Heart right ventricle (tissue), 16 donors: ENCODE results near the gene NFIB. TPM values are rescaled to one million over a fixed set of nuclear protein-coding genes. Genes with fewer than 3 reads are reported as not detected.

Experiments
- ATAC-seq, 8 donors: fragments of 200-7000 bp; cut with Tn5 transposase; one replicate each; pipeline ENCODE4 v1.9.1; 2020; ENCODE audit warnings: mild to moderate bottlenecking in 8 of 8, moderate library complexity in 8 of 8, moderate number of reproducible peaks in 1 of 8
- DNase-seq, 2 donors: peaks; one replicate each; pipeline ENCODE4 v3.0.0-alpha.2; 2020
- H3K27ac ChIP-seq, 10 donors: fragments of 200-600 bp; sonication (generic) in 2 of 10; one replicate each; pipeline versions ENCODE4 v1.5.0 to v1.8.0; 2020 to 2022; ENCODE audit warnings: mild to moderate bottlenecking in 3 of 10
- H3K27me3 ChIP-seq, 7 donors: fragments of 200-600 bp; one replicate each; pipeline ENCODE4 v1.8.0; 2021 to 2022; ENCODE audit warnings: mild to moderate bottlenecking in 2 of 7
- H3K36me3 ChIP-seq, 9 donors: fragments of 200-600 bp; sonication (generic) in 1 of 9; one replicate each; pipeline versions ENCODE4 v1.5.0 to v1.8.0; 2020 to 2022; ENCODE audit warnings: mild to moderate bottlenecking in 2 of 9
- H3K4me1 ChIP-seq, 9 donors: fragments of 200-600 bp; sonication (generic) in 1 of 9; one replicate each; pipeline versions ENCODE4 v1.5.0 to v1.8.0; 2020 to 2022; ENCODE audit warnings: mild to moderate bottlenecking in 4 of 9
- H3K4me3 ChIP-seq, 10 donors: fragments of 200-600 bp; sonication (generic) in 2 of 10; one replicate each; pipeline versions ENCODE4 v1.5.0 to v1.8.0; 2020 to 2022; ENCODE audit warnings: mild to moderate bottlenecking in 7 of 10, moderate library complexity in 2 of 10
- H3K9me3 ChIP-seq, 11 donors: fragments of 200-600 bp in 10 of 11; sonication (generic) in 2 of 11; one replicate each; pipeline versions ENCODE4 v1.5.0 to v1.8.0; 2013 to 2022; ENCODE audit warnings: mild to moderate bottlenecking in 2 of 11, control low read depth in 1 of 11, moderate library complexity in 1 of 11
- WGBS, 2 donors: extraction: QIAGEN DNeasy Blood & Tissue Kit; methylation state at CpG; one replicate each; pipeline ENCODE4 v1.1.7; 2013; ENCODE audit warnings: inconsistent platforms in 1 of 2; 5-methylcytosine and 5-hydroxymethylcytosine counted together
- intact Hi-C, 10 donors: fragments of 100-400 bp; cut with DNase I; formaldehyde crosslinking; loops; one replicate each; pipeline versions ENCODE4 v1.11.1 to v1.14.2; 2022
- polyA plus RNA-seq, 2 donors: library from polyadenylated mRNA; stranded (reverse); fragments of 200-250 nt; gene quantifications; one replicate each; pipeline ENCODE4 v1.2.3, GENCODE V29; 2013
- total RNA-seq, 10 donors: library from RNA; stranded (reverse); fragmentation: NEBNext Ultra II Directional in 3 of 10; extraction: Animal tissue kit (Norgen Biotek cat#: 25700) in 3 of 10; gene quantifications; one replicate each; pipeline versions ENCODE4 v1.2.1 to v1.2.4, GENCODE V29; 2021 to 2023
- TF ChIP-seq, protein P1 (sequence below), 9 donors: fragments of 200-600 bp; sonication (generic) in 2 of 9; IDR thresholded peaks; one replicate each; pipeline versions ENCODE4 v1.5.0 to v1.8.0; 2021 to 2022; ENCODE audit warnings: antibody characterized with exemption in 9 of 9, mild to moderate bottlenecking in 5 of 9, moderate library complexity in 1 of 9
- donor health status: Arrhythmogenic right ventricular cardiomyopathy.
- donor health status: ischemic (EF 13 %, LVEDD 7.1; RV severe dilation, severe dysfunction).
- donor health status: healthy with polysubstance abuse.
- donor health status: DM: no; HTN: yes; CAD: no.
- donor health status: DM: no; HTN: no; CAD: no.
- donor health status: ischemic (EF 25% LVEDD 6.9; RV normal size, moderate dysfunction).
- donor health status: ischemic (EF 25% LVEDD 5.7; RV mildly dilated, moderate dysfunction).
- donor health status: healthy.
- donor health status: DM: yes; HTN: yes; CAD: no.
- donor health status: Ischemic cardiomyopathy.
- donor health status: ischemic (EF 35%, LVEDD 5.7; RV mildly dilated, moderate dysfunction).
- donor health status: nonischemic (EF 11% LVEDD 7.7; RV severe dilation, severe dysfunction).
- donor health status: DM: yes; HTN: yes; CAD: no.
- donor health status: PGD.
- donor health status: ischemic (EF 29% LVEDD 5.4; RV normal size, mild dysfunction).
- donor health status: nonischemic (EF 23%, LVEDD 6.1; RV moderate dilation, normal function).

NFIB gene
- total and polyA plus RNA-seq, 12 donors = 16.7 to 145 (median 124) TPM

DNA sequence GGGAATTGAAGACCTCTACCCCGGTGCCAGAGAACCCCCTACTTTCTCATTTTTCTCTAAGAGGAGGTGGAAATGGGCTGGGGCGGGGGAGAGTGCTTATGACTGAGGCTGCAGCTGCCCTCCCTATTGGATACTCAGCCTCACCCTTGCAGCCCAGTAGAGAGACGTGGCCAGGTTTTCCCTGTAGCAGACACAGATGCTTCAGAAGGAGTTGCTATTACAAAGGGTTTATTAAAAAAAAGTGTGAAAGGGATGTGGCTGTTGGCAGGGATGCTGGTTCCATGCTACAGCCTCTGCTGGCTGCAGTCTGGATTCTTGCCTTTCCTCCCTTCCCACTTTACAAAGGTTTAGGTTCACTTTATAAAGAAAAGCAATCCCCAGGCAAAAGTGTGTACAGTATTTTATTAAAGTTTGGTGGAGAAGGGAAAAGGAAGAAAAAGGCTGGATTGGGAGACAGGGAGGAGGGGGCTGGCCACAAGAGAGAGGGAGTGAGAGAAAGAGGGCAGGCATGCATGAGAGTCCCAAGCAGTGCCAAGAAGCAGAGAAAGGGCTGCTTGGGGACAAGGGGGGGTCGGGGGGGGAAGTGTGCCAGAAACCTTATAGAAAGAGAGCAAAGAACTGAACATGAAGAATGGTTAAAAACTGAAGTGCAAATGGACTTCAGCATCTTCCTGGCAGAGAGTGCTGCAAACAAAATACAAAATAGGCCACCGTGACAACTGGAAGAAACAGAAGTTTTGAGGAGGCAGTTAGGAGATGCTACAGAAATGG is 29.5 kb upstream of the NFIB start:
- Histone ChIP-seq H3K4me1 (peaks cover 13 to 60% (median 41%) of the 10 kb centered on the region in 9 donors), H3K4me3 (peak overlapping the region in 8 of 10 donors; percentile 19 to 46 (median 37)), H3K36me3 (no peaks in the 10 kb centered on the region), H3K27ac (peak overlapping the region; percentile 58 to 98 (median 90)), H3K9me3 (no peaks in the 10 kb centered on the region), H3K27me3 (peaks cover 0 to 39% (median 0%) of the 10 kb centered on the region in 7 donors)
- intact Hi-C loops = loop anchor here in 1 of 10 donors (2.0 kb wide), 2 partner anchors 17 to 313 kb away; no protein-coding TSS in a partner anchor
- WGBS, 2 donors = 25 to 28% methylated on average over 5 of the region's 5 CpGs
- no peak for ATAC-seq
- TF ChIP-seq, protein P1, sequence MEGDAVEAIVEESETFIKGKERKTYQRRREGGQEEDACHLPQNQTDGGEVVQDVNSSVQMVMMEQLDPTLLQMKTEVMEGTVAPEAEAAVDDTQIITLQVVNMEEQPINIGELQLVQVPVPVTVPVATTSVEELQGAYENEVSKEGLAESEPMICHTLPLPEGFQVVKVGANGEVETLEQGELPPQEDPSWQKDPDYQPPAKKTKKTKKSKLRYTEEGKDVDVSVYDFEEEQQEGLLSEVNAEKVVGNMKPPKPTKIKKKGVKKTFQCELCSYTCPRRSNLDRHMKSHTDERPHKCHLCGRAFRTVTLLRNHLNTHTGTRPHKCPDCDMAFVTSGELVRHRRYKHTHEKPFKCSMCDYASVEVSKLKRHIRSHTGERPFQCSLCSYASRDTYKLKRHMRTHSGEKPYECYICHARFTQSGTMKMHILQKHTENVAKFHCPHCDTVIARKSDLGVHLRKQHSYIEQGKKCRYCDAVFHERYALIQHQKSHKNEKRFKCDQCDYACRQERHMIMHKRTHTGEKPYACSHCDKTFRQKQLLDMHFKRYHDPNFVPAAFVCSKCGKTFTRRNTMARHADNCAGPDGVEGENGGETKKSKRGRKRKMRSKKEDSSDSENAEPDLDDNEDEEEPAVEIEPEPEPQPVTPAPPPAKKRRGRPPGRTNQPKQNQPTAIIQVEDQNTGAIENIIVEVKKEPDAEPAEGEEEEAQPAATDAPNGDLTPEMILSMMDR (IDR thresholded peaks at IDR 0.05) = no peak
- DNase-seq = no peak

DNA sequence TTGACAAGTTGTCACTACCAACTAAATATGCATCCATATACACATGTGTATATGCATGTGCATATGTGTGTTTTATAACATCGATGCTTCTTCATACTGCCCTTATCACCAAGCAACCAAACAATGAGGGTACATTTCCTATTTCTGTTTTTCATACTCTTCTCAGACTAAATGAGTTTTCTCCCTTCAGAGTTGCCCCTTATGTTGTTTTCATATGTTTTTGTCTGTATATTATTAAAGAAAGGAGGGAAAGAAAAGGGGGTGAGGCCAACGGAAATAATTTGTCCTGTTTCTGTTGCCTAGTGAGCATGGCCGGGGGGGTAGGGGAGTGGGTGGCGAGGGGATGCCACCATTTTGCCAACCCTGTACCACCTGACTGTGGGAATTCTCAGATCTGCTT is 28.8 kb upstream of the NFIB start:
- TF ChIP-seq, protein P1 (IDR thresholded peaks at IDR 0.05) = no peak
- Histone ChIP-seq H3K27me3 (peaks cover 0 to 33% (median 0%) of the 10 kb centered on the region in 7 donors), H3K36me3 (no peaks in the 10 kb centered on the region), H3K27ac (peak overlapping the region in 6 of 10 donors; percentile 6 to 98 (median 84)), H3K4me3 (no peak overlapping the region), H3K9me3 (no peaks in the 10 kb centered on the region), H3K4me1 (peaks cover 13 to 59% (median 38%) of the 10 kb centered on the region in 9 donors)
- WGBS, 2 donors = 81 to 84% methylated on average over 4 of the region's 4 CpGs
- intact Hi-C loops = loop anchor here in 1 of 10 donors (2.0 kb wide), 1 partner anchor 16 kb away; no protein-coding TSS in a partner anchor
- DNase-seq (no peak), ATAC-seq (no peak)

DNA sequence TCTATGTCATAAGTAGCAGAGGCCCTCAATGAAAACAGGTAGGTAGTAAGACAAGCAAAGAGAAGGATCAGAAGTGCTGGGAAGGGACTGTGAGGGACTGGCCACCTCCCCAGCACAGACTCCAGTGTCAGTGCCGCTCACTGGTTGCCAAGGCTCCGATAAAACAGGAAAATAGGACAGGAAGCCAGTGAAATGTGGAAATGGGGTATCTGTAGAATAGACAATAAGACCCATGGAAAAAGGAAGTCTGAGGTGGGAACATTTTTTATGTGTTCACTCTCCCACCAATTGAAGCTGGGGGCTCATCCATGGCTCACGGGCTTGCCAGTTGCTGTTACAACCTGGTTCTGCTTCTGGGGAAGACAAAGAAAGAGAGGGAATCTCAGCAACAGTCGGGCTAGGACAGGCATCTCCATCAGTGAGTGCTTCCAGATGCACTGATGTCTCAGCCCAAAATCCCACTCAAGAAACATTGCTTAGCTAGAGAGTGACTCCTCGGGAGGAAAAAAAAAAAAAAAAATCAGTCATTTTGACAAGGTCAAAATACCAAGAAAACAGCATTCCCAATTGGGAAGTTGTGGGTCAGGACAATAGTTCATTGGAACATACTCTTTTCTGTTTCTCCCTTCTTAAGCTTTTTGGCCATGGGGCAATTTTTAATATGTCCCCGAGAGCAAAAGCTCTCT is 27.6 kb upstream of the NFIB start:
- TF ChIP-seq, protein P1 (IDR thresholded peaks at IDR 0.05) = no peak
- 46 to 64% methylated on average over 6 of the region's 6 CpGs for WGBS, 2 donors
- DNase-seq (no peak), ATAC-seq (peak in 4 of 8 donors; percentile 15 to 57 (median 36))
- intact Hi-C loops = loop anchor here in 1 of 10 donors (2.0 kb wide), 1 partner anchor 15 kb away; no protein-coding TSS in a partner anchor
- Histone ChIP-seq H3K27me3 (peaks cover 0 to 21% (median 0%) of the 10 kb centered on the region in 7 donors), H3K4me1 (peaks cover 13 to 53% (median 38%) of the 10 kb centered on the region in 9 donors), H3K27ac (peak overlapping the region in 5 of 10 donors; percentile 20 to 45 (median 27)), H3K9me3 (no peaks in the 10 kb centered on the region), H3K36me3 (no peaks in the 10 kb centered on the region), H3K4me3 (no peak overlapping the region)

DNA sequence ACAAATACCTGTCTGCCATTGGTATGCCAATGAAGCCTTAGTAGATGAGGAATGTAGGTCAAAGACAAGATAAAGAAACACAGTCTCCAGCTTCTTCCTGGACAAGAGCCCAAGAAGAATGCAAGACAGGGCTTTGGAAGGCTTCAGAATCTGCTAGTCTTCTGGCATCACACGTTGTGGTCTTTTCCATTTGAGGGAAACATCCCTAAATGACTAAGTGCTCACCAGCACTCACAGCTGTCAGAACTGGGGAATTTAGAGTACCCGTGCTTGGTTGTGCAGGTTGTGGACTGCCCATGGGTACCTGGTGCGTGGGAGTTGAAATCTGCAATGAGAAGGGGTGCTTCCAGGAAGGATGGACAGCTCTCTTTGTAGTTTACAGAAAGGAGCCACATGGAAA is 27.1 kb upstream of the NFIB start:
- Histone ChIP-seq H3K27ac (peak overlapping the region in 5 of 10 donors; percentile 20 to 45 (median 27)), H3K9me3 (no peaks in the 10 kb centered on the region), H3K4me3 (no peak overlapping the region), H3K27me3 (peaks cover 0 to 15% (median 0%) of the 10 kb centered on the region in 7 donors), H3K4me1 (peaks cover 13 to 53% (median 38%) of the 10 kb centered on the region in 9 donors), H3K36me3 (no peaks in the 10 kb centered on the region)
- intact Hi-C loops = no loop called here
- TF ChIP-seq, protein P1 (IDR thresholded peaks at IDR 0.05) = no peak
- 74 to 82% methylated on average over 3 of the region's 3 CpGs for WGBS, 2 donors
- DNase-seq (no peak), ATAC-seq (no peak)
